ENCODE data around the gene BPGM. TPM values are rescaled to one million over a fixed set of nuclear protein-coding genes. Genes with fewer than 3 reads are reported as not detected.

The BPGM gene
- total RNA-seq, 1 donor from 2014 or later = 37.4 TPM

GRCh38 chr7:134723892-134724291 is 77.2 kb downstream of the BPGM start:
- Mint-ChIP-seq H3K4me3 (ENCODE audit: unreplicated experiment) (peak overlapping the region; percentile 31), H3K27me3 (ENCODE audit: low read depth, unreplicated experiment) (no peaks in the 10 kb centered on the region), H3K9me3 (ENCODE audit: unreplicated experiment) (no peaks in the 10 kb centered on the region), H3K4me1 (ENCODE audit: low read depth, unreplicated experiment) (peaks cover 28% of the 10 kb centered on the region), H3K36me3 (ENCODE audit: low read depth, unreplicated experiment) (peaks cover 6% of the 10 kb centered on the region), H3K27ac (ENCODE audit: unreplicated experiment) (no peak overlapping the region)
- FAIRE-seq (no peak), DNase-seq (ENCODE audit: low read depth) (no peak)
- Histone ChIP-seq H3K4me1 (ENCODE audit: insufficient read depth, low read length) (peaks cover 17% of the 10 kb centered on the region), H3K27ac (ENCODE audit: low read depth, low read length) (no peak overlapping the region), H4K20me1 (ENCODE audit: insufficient read depth, low read length) (no peaks in the 10 kb centered on the region), H3K4me3 (ENCODE audit: insufficient read depth, low read depth, low read length) (no peak overlapping the region), H3K9ac (ENCODE audit: low read length) (no peak overlapping the region), H3K36me3 (ENCODE audit: insufficient read depth, low read length) (no peaks in the 10 kb centered on the region), H3K4me2 (ENCODE audit: low read length) (no peak overlapping the region), H2AFZ (ENCODE audit: low read depth, low read length) (no peak overlapping the region), H3K27me3 (ENCODE audit: insufficient read depth, low read length) (no peaks in the 10 kb centered on the region), H3K79me2 (ENCODE audit: insufficient read depth, low read length) (no peaks in the 10 kb centered on the region), H3K9me3 (ENCODE audit: insufficient read depth, low read depth, low read length) (no peaks in the 10 kb centered on the region)
- no peak for TF ChIP-seq EZH2 (IDR thresholded peaks at IDR 0.05; ENCODE audit: insufficient read depth, low read length)

GRCh38 chr7:134724606-134725005 is 78.0 kb downstream of the BPGM start:
- no peak for FAIRE-seq

DNA sequence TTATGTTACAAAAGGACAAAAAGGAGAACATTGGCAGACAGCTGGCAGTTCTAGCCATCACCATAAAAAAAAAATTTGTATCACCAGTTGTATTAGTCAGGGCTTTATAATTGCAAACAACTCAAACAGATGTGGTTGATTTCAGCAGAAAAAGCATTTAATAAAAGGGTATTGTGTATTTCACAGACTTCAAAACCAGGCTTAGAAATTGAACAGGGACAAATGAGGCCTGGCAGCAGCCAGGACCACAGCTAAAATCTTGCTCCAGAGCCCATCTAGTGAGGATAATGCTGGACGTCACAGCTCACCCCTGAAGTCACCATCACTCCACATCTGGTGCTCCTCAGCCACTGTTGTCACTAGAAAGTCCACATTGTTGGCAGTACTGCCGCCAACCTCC is 79.9 kb downstream of the BPGM start:
- H3K4me3 ChIP-seq (ENCODE audit: insufficient read depth, low read depth, low read length) = no peak overlapping the region
- no peak overlapping the region for H3K27ac ChIP-seq (ENCODE audit: low read depth, low read length)
- H2AFZ ChIP-seq (ENCODE audit: low read depth, low read length) = no peak overlapping the region
- no peaks in the 10 kb centered on the region for H3K79me2 ChIP-seq (ENCODE audit: insufficient read depth, low read length)
- no peak overlapping the region for H3K9ac ChIP-seq (ENCODE audit: low read length)
- H3K4me2 ChIP-seq (ENCODE audit: low read length) = no peak overlapping the region
- peaks cover 5% of the 10 kb centered on the region for H3K36me3 Mint-ChIP-seq (ENCODE audit: low read depth, unreplicated experiment)
- H3K4me1 ChIP-seq (ENCODE audit: insufficient read depth, low read length) = peaks cover 15% of the 10 kb centered on the region
- no peak for TF ChIP-seq EZH2 (IDR thresholded peaks at IDR 0.05; ENCODE audit: insufficient read depth, low read length)
- TF ChIP-seq, protein P1, sequence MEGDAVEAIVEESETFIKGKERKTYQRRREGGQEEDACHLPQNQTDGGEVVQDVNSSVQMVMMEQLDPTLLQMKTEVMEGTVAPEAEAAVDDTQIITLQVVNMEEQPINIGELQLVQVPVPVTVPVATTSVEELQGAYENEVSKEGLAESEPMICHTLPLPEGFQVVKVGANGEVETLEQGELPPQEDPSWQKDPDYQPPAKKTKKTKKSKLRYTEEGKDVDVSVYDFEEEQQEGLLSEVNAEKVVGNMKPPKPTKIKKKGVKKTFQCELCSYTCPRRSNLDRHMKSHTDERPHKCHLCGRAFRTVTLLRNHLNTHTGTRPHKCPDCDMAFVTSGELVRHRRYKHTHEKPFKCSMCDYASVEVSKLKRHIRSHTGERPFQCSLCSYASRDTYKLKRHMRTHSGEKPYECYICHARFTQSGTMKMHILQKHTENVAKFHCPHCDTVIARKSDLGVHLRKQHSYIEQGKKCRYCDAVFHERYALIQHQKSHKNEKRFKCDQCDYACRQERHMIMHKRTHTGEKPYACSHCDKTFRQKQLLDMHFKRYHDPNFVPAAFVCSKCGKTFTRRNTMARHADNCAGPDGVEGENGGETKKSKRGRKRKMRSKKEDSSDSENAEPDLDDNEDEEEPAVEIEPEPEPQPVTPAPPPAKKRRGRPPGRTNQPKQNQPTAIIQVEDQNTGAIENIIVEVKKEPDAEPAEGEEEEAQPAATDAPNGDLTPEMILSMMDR (IDR thresholded peaks at IDR 0.05; ENCODE audit: insufficient read depth, low read depth, low read length) = no peak
- FAIRE-seq = no peak
- H3K4me1 Mint-ChIP-seq (ENCODE audit: low read depth, unreplicated experiment) = peaks cover 32% of the 10 kb centered on the region
- peaks cover 2% of the 10 kb centered on the region for H3K9me3 Mint-ChIP-seq (ENCODE audit: unreplicated experiment)
- H3K9me3 ChIP-seq (ENCODE audit: insufficient read depth, low read depth, low read length) = no peaks in the 10 kb centered on the region
- DNase-seq (ENCODE audit: low read depth) = no peak
- H3K36me3 ChIP-seq (ENCODE audit: insufficient read depth, low read length) = no peaks in the 10 kb centered on the region
- no peak overlapping the region for H3K27ac Mint-ChIP-seq (ENCODE audit: unreplicated experiment)
- no peaks in the 10 kb centered on the region for H3K27me3 ChIP-seq (ENCODE audit: insufficient read depth, low read length)
- H3K27me3 Mint-ChIP-seq (ENCODE audit: low read depth, unreplicated experiment) = no peaks in the 10 kb centered on the region
- no peak overlapping the region for H3K4me3 Mint-ChIP-seq (ENCODE audit: unreplicated experiment)
- H4K20me1 ChIP-seq (ENCODE audit: insufficient read depth, low read length) = no peaks in the 10 kb centered on the region

More at GRCh38 chr7:134724606-134725005, 78.0 kb downstream of the BPGM start:
- H3K9me3 Mint-ChIP-seq (ENCODE audit: unreplicated experiment) = no peaks in the 10 kb centered on the region
- peaks cover 5% of the 10 kb centered on the region for H3K36me3 Mint-ChIP-seq (ENCODE audit: low read depth, unreplicated experiment)
- peaks cover 27% of the 10 kb centered on the region for H3K4me1 Mint-ChIP-seq (ENCODE audit: low read depth, unreplicated experiment)
- H3K9me3 ChIP-seq (ENCODE audit: insufficient read depth, low read depth, low read length) = no peaks in the 10 kb centered on the region
- no peak overlapping the region for H3K9ac ChIP-seq (ENCODE audit: low read length)
- H3K4me2 ChIP-seq (ENCODE audit: low read length) = no peak overlapping the region
- H3K27ac Mint-ChIP-seq (ENCODE audit: unreplicated experiment) = no peak overlapping the region
- no peaks in the 10 kb centered on the region for H3K36me3 ChIP-seq (ENCODE audit: insufficient read depth, low read length)
- no peaks in the 10 kb centered on the region for H3K27me3 Mint-ChIP-seq (ENCODE audit: low read depth, unreplicated experiment)
- TF ChIP-seq EZH2 (IDR thresholded peaks at IDR 0.05; ENCODE audit: insufficient read depth, low read length) = no peak
- TF ChIP-seq, protein P1 (IDR thresholded peaks at IDR 0.05; ENCODE audit: insufficient read depth, low read depth, low read length) = peak; percentile 46
- no peak overlapping the region for H3K4me3 Mint-ChIP-seq (ENCODE audit: unreplicated experiment)
- no peaks in the 10 kb centered on the region for H3K27me3 ChIP-seq (ENCODE audit: insufficient read depth, low read length)
- H4K20me1 ChIP-seq (ENCODE audit: insufficient read depth, low read length) = no peaks in the 10 kb centered on the region
- H3K79me2 ChIP-seq (ENCODE audit: insufficient read depth, low read length) = no peaks in the 10 kb centered on the region
- DNase-seq (ENCODE audit: low read depth) = no peak
- no peak overlapping the region for H2AFZ ChIP-seq (ENCODE audit: low read depth, low read length)
- H3K4me3 ChIP-seq (ENCODE audit: insufficient read depth, low read depth, low read length) = no peak overlapping the region
- H3K4me1 ChIP-seq (ENCODE audit: insufficient read depth, low read length) = peaks cover 17% of the 10 kb centered on the region
- H3K27ac ChIP-seq (ENCODE audit: low read depth, low read length) = no peak overlapping the region
